Effector memory CD4-positive, alpha-beta T cell (primary cell): ENCODE data around the gene DDX27.

ENCODE experiments used
- DNase-seq, 3 donors: peaks; one replicate each; pipeline ENCODE4 v3.0.0-alpha.2; 2020
- H3K27ac ChIP-seq: 2 replicates; pipeline ENCODE4 v1.7.0; 2013; ENCODE audit warnings: mild to moderate bottlenecking, low read length, moderate library complexity; ENCODE audit not compliant: insufficient read depth, poor library complexity, severe bottlenecking
- H3K27me3 ChIP-seq: replicated peaks from 2 replicates; pipeline ENCODE4 v1.7.0; 2013; ENCODE audit warnings: mild to moderate bottlenecking, low read length; ENCODE audit not compliant: insufficient read depth, control insufficient read depth, poor library complexity, severe bottlenecking
- H3K36me3 ChIP-seq: 2 replicates; pipeline ENCODE4 v1.7.0; 2013; ENCODE audit warnings: mild to moderate bottlenecking, low read length, moderate library complexity; ENCODE audit not compliant: control insufficient read depth, insufficient read depth
- H3K4me1 ChIP-seq: 2 replicates; pipeline ENCODE4 v1.7.0; 2013; ENCODE audit warnings: low read length, mild to moderate bottlenecking; ENCODE audit not compliant: control insufficient read depth, insufficient read depth, poor library complexity, severe bottlenecking
- H3K4me3 ChIP-seq: 2 replicates; pipeline ENCODE4 v1.7.0; 2013; ENCODE audit warnings: low read length, low read depth, mild to moderate bottlenecking; ENCODE audit not compliant: insufficient read depth, poor library complexity, severe bottlenecking
- H3K9me3 ChIP-seq: 2 replicates; pipeline ENCODE4 v1.7.0; 2013; ENCODE audit warnings: mild to moderate bottlenecking, low read length, moderate library complexity; ENCODE audit not compliant: control insufficient read depth

Gene DDX27

GRCh38 chr20:49247169-49247723 lies 28.0 kb downstream of the DDX27 start:
- no peak for DNase-seq
- no peaks in the 10 kb centered on the region for H3K9me3 ChIP-seq
- H3K27me3 ChIP-seq, result no peaks in the 10 kb centered on the region
- no peak overlapping the region for H3K4me3 ChIP-seq
- no peak overlapping the region for H3K27ac ChIP-seq
- H3K36me3 ChIP-seq, result peaks cover 79% of the 10 kb centered on the region
- H3K4me1 ChIP-seq, result no peaks in the 10 kb centered on the region

DNA sequence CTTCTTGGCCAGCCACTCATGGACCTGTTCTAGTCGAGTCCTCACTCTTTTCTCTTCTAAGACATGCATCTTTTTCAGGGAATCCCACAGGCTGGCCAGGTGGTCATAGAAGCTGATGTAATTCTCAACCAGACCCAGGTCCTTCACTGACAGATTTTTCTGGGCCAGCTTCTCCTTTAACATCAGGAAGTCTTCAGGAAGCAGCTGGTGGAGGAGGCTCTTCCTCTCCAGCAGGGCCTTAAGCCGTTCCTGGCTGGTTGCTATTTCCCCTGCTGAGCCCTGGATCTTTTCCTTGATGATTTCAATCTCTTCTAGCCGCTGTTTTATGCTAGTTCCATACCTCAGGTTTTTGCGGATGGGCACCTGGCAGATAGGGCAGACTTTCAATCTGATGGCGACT lies 28.6 kb downstream of the DDX27 start:
- no peak for DNase-seq
- H3K4me3 ChIP-seq, result no peak overlapping the region
- no peaks in the 10 kb centered on the region for H3K9me3 ChIP-seq
- H3K36me3 ChIP-seq, result peaks cover 79% of the 10 kb centered on the region
- no peaks in the 10 kb centered on the region for H3K4me1 ChIP-seq
- H3K27me3 ChIP-seq, result no peaks in the 10 kb centered on the region
- H3K27ac ChIP-seq, result no peak overlapping the region

DNA sequence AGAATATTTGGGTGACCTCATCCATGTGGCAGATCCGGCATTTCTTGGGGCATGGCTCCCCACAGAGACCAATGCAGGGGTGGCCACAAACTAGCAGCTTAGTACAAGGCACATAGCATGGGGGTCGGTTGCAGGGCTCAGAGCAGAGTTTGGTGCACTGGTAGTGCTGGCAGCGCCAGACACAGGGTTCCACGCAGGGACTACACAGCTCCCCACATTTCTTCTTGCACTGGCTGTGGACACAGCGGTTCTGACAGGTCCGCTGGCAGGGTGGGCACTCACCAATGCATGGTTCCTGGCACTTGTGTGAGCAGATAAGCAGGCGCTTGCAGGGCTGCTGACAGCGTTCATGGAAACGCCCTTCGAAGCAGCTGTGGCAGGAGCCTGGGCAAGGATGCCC lies 29.1 kb downstream of the DDX27 start:
- no peak overlapping the region for H3K4me3 ChIP-seq
- peaks cover 79% of the 10 kb centered on the region for H3K36me3 ChIP-seq
- no peaks in the 10 kb centered on the region for H3K27me3 ChIP-seq
- H3K27ac ChIP-seq, result no peak overlapping the region
- H3K9me3 ChIP-seq, result no peaks in the 10 kb centered on the region
- H3K4me1 ChIP-seq, result no peaks in the 10 kb centered on the region
- DNase-seq, result no peak

DNA sequence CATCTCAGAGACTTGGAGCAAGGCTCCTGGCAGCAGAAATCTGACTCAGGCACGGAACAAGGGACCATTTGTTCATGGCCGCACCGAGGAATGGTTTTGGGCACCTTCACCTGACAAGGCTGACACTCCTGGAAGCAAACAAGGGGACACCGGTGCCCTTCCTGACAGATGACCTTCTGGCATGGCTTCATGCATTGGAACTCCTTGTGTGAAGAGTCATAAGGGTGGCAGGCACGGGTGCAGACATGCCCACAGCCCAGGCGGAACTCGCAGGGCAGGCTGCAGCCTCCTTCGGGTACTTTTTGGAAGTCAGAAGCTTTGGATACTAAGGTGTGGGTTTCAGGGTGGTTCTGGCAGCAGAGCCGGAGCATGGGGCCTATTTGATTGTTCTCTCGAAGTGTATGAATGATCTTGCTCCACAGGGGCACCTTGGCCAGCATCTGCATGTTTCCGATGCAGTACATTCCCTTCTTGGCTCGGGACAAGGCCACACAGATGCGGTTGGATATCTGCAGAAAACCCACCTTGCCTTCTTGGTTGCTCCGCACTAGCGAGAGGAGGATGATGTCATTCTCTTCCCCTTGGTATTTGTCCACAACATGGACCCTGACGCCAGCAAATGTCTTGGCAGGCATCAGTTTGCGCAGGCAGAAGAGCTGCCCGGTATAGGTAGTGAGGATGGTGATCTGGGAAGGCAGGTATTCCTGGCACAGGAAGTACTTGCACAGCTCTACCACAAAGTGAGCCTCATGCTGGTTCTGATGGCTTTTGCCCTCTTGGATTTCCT lies 29.9 kb downstream of the DDX27 start:
- H3K9me3 ChIP-seq, result no peaks in the 10 kb centered on the region
- no peaks in the 10 kb centered on the region for H3K27me3 ChIP-seq
- H3K4me3 ChIP-seq, result no peak overlapping the region
- H3K4me1 ChIP-seq, result no peaks in the 10 kb centered on the region
- H3K36me3 ChIP-seq, result peaks cover 79% of the 10 kb centered on the region
- DNase-seq, result no peak
- H3K27ac ChIP-seq, result no peak overlapping the region

DNA sequence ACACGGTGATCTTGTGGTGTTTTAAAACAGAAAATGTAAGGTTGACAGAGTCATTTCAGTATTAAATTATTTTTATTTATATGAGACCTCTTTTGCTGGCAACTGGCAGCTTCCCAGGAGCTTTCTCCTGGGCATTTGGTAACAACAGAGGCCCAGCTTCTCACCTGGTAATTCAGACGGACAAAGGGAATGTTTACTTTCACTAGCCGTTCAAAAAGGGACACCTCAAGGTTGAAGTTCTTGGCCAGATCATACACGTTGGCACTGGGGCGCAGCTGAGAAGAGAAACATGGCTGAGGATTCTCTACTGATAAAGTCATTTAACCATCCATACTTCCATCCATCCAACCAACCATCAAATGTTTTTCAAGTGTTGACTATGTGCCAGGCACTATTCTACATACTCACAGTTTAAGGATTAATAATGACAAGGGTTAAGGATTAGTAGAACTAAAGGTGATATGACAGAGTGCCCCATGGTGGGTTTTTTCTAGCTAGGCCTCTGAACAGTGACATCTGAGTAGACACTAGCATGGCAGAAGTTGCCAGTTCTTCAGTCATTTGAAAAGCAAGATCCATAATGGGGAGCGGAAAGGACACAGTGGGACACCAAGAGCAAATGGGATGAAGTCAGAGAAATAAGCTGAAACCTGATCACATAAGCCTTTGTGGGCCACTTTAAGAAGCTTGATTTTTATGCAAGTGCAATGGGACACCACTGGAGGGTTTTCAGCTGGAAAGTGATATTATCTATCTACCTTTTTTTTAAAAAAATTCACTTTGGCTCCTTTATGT lies 33.5 kb downstream of the DDX27 start:
- H3K4me3 ChIP-seq, result no peak overlapping the region

DNA sequence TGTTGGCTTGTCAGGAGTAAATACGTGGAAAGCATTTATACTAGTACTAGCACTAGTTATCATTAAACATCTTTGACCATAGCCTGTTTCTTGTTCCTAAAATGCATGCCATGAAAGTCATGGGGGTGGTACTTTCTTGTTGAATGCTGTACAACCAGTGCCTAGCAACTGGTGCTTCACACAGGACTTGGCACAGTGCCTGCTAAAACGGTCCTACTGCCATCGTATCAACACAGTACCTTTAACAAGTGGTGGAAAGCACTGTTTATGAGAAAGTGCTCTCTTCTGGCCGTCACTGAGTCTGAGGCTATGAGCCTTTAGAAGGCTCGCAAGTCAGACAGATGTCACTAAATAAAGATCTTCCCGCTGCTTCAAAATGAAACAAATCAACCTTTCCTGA lies 37.0 kb downstream of the DDX27 start:
- H3K4me1 ChIP-seq, result no peaks in the 10 kb centered on the region
- DNase-seq, result no peak
- H3K27me3 ChIP-seq, result no peaks in the 10 kb centered on the region
- peaks cover 90% of the 10 kb centered on the region for H3K36me3 ChIP-seq
- H3K9me3 ChIP-seq, result no peaks in the 10 kb centered on the region
- H3K27ac ChIP-seq, result no peak overlapping the region
- H3K4me3 ChIP-seq, result no peak overlapping the region

More for the DNA sequence above, 33.5 kb downstream of the DDX27 start:
- Histone ChIP-seq H3K9me3 (no peaks in the 10 kb centered on the region), H3K36me3 (peaks cover 93% of the 10 kb centered on the region), H3K4me1 (no peaks in the 10 kb centered on the region), H3K27ac (no peak overlapping the region), H3K27me3 (no peaks in the 10 kb centered on the region)
- no peak for DNase-seq

- H3K36me3 ChIP-seq, result peaks cover 91% of the 10 kb centered on the region
- H3K27me3 ChIP-seq, result no peaks in the 10 kb centered on the region
- H3K4me3 ChIP-seq, result no peak overlapping the region
- no peaks in the 10 kb centered on the region for H3K9me3 ChIP-seq
- no peak overlapping the region for H3K27ac ChIP-seq
- H3K4me1 ChIP-seq, result no peaks in the 10 kb centered on the region
- no peak for DNase-seq
Observed at GRCh38 chr20:49259284-49259683, 40.1 kb downstream of the DDX27 start.

GRCh38 chr20:49259799-49260198 lies 40.6 kb downstream of the DDX27 start:
- no peaks in the 10 kb centered on the region for H3K27me3 ChIP-seq
- H3K4me3 ChIP-seq, result no peak overlapping the region
- H3K36me3 ChIP-seq, result peaks cover 91% of the 10 kb centered on the region
- H3K9me3 ChIP-seq, result no peaks in the 10 kb centered on the region
- no peaks in the 10 kb centered on the region for H3K4me1 ChIP-seq
- DNase-seq, result no peak
- H3K27ac ChIP-seq, result no peak overlapping the region

DNA sequence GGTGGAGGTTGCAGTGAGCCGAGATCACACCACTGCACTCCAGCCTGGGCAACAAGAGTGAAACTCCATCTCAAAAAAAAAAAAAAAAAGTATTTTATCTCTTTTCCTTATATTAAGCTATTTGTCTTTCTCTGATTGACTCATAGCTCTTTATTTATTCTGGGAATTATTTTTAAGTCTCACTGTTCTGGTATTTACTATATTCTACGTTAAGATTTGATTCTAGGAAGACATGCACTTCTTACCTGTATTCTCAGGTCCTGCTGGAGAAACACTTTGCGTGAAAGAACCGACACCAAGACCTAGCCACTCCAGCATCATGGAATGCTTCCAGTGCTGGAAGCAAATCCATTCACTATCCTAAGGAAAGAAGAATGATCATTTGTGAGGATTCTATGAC lies 41.0 kb downstream of the DDX27 start:
- no peak overlapping the region for H3K4me3 ChIP-seq
- H3K4me1 ChIP-seq, result no peaks in the 10 kb centered on the region
- H3K27me3 ChIP-seq, result no peaks in the 10 kb centered on the region
- H3K27ac ChIP-seq, result no peak overlapping the region
- H3K9me3 ChIP-seq, result no peaks in the 10 kb centered on the region
- peaks cover 91% of the 10 kb centered on the region for H3K36me3 ChIP-seq
- DNase-seq, result no peak

- Histone ChIP-seq H3K27me3 (no peaks in the 10 kb centered on the region), H3K27ac (no peak overlapping the region), H3K9me3 (no peaks in the 10 kb centered on the region), H3K36me3 (peaks cover 90% of the 10 kb centered on the region), H3K4me3 (no peak overlapping the region), H3K4me1 (no peaks in the 10 kb centered on the region)
- DNase-seq, result no peak
Observed at GRCh38 chr20:49261173-49261572, 42.0 kb downstream of the DDX27 start.
